Measurements from ENCODE around the gene PHF20.
"Not testable (repeated sequence)": the region's sequence is repeated elsewhere in the genome, so short reads cannot be mapped to it uniquely, and the experiment has no call there.

Gene PHF20

GRCh38 chr20:35771689-35772562, at the start of gene PHF20:
PHF20 (plus strand) TSS chr20:35772015; CDS start chr20:35801523, 29,508 bp downstream.
- DNase-seq (ENCODE audit: low read depth, low spot score): peak; percentile 91
- H3K4me1 ChIP-seq (ENCODE audit: insufficient read depth, insufficient read length): peaks cover 6% of the 10 kb centered on the region

GRCh38 chr20:35723275-35723639, 48.6 kb upstream of the PHF20 start:
- H3K9ac ChIP-seq (ENCODE audit: insufficient read length, low read depth); H3K4me3 ChIP-seq (ENCODE audit: insufficient read length, low read depth); DNase-seq (ENCODE audit: low read depth, low spot score); H3K4me1 ChIP-seq (ENCODE audit: insufficient read depth, insufficient read length); H3K9me3 ChIP-seq (ENCODE audit: insufficient read depth, low read length); H3K27me3 ChIP-seq (ENCODE audit: insufficient read depth, insufficient read length): not testable (repeated sequence)
- peaks cover 93% of the 10 kb centered on the region for H3K36me3 ChIP-seq (ENCODE audit: insufficient read depth, insufficient read length, low read length)

More at GRCh38 chr20:35771689-35772562, at the start of gene PHF20:
- Histone ChIP-seq H3K9me3 (ENCODE audit: insufficient read depth, low read length) (peaks cover 10% of the 10 kb centered on the region; the same call in 1 of the 2 replicates), H3K9ac (ENCODE audit: insufficient read length, low read depth) (peak within 1 kb of the TSS; percentile 90), H3K27me3 (ENCODE audit: insufficient read depth, insufficient read length) (peaks cover 8% of the 10 kb centered on the region), H3K36me3 (ENCODE audit: insufficient read depth, insufficient read length, low read length) (peaks cover 28% of the 10 kb centered on the region), H3K4me3 (ENCODE audit: insufficient read length, low read depth) (peak within 1 kb of the TSS; percentile 80)
- TF ChIP-seq SUZ12 (IDR thresholded peaks at IDR 0.05; ENCODE audit: extremely low read depth, insufficient read depth, insufficient read length): no peak

- H3K27me3 ChIP-seq (ENCODE audit: insufficient read depth, insufficient read length); H3K4me1 ChIP-seq (ENCODE audit: insufficient read depth, insufficient read length); DNase-seq (ENCODE audit: low read depth, low spot score); H3K9me3 ChIP-seq (ENCODE audit: insufficient read depth, low read length); H3K9ac ChIP-seq (ENCODE audit: insufficient read length, low read depth); H3K4me3 ChIP-seq (ENCODE audit: insufficient read length, low read depth): not testable (repeated sequence)
- peaks cover 94% of the 10 kb centered on the region for H3K36me3 ChIP-seq (ENCODE audit: insufficient read depth, insufficient read length, low read length)
Measured at GRCh38 chr20:35723652-35724320, 48.0 kb upstream of the PHF20 start.

- no peak for TF ChIP-seq SUZ12 (IDR thresholded peaks at IDR 0.05; ENCODE audit: extremely low read depth, insufficient read depth, insufficient read length)
- H3K4me1 ChIP-seq (ENCODE audit: insufficient read depth, insufficient read length): peaks cover 3% of the 10 kb centered on the region
- peaks cover 94% of the 10 kb centered on the region for H3K36me3 ChIP-seq (ENCODE audit: insufficient read depth, insufficient read length, low read length)
Measured at GRCh38 chr20:35724321-35725230, 47.2 kb upstream of the PHF20 start.

GRCh38 chr20:35726842-35727711, 44.7 kb upstream of the PHF20 start:
- TF ChIP-seq ZNF274 (IDR thresholded peaks at IDR 0.05; ENCODE audit: low read depth, low read length) (no peak), YY1 (IDR thresholded peaks at IDR 0.05; ENCODE audit: insufficient read depth, insufficient read length) (no peak), SUZ12 (IDR thresholded peaks at IDR 0.05; ENCODE audit: extremely low read depth, insufficient read depth, insufficient read length) (no peak)
- Histone ChIP-seq H3K4me1 (ENCODE audit: insufficient read depth, insufficient read length) (peaks cover 3% of the 10 kb centered on the region), H3K9me3 (ENCODE audit: insufficient read depth, low read length) (no peaks in the 10 kb centered on the region), H3K4me3 (ENCODE audit: insufficient read length, low read depth) (no peak overlapping the region), H3K36me3 (ENCODE audit: insufficient read depth, insufficient read length, low read length) (peaks cover 94% of the 10 kb centered on the region), H3K9ac (ENCODE audit: insufficient read length, low read depth) (no peak overlapping the region), H3K27me3 (ENCODE audit: insufficient read depth, insufficient read length) (no peaks in the 10 kb centered on the region)
- no peak for DNase-seq (ENCODE audit: low read depth, low spot score)

More at GRCh38 chr20:35724321-35725230, 47.2 kb upstream of the PHF20 start:
- H3K27me3 ChIP-seq (ENCODE audit: insufficient read depth, insufficient read length): no peaks in the 10 kb centered on the region
- no peak overlapping the region for H3K9ac ChIP-seq (ENCODE audit: insufficient read length, low read depth)
- H3K4me3 ChIP-seq (ENCODE audit: insufficient read length, low read depth): no peak overlapping the region
- no peak for DNase-seq (ENCODE audit: low read depth, low spot score)
- no peaks in the 10 kb centered on the region for H3K9me3 ChIP-seq (ENCODE audit: insufficient read depth, low read length)

- H3K4me3 ChIP-seq (ENCODE audit: insufficient read length, low read depth): no peak overlapping the region
- no peak overlapping the region for H3K9ac ChIP-seq (ENCODE audit: insufficient read length, low read depth)
- peaks cover 3% of the 10 kb centered on the region for H3K4me1 ChIP-seq (ENCODE audit: insufficient read depth, insufficient read length)
- no peaks in the 10 kb centered on the region for H3K9me3 ChIP-seq (ENCODE audit: insufficient read depth, low read length)
- TF ChIP-seq ZNF274 (IDR thresholded peaks at IDR 0.05; ENCODE audit: low read depth, low read length) (no peak), YY1 (IDR thresholded peaks at IDR 0.05; ENCODE audit: insufficient read depth, insufficient read length) (no peak), SUZ12 (IDR thresholded peaks at IDR 0.05; ENCODE audit: extremely low read depth, insufficient read depth, insufficient read length) (no peak)
- H3K27me3 ChIP-seq (ENCODE audit: insufficient read depth, insufficient read length): no peaks in the 10 kb centered on the region
- DNase-seq (ENCODE audit: low read depth, low spot score): no peak
- H3K36me3 ChIP-seq (ENCODE audit: insufficient read depth, insufficient read length, low read length): peaks cover 96% of the 10 kb centered on the region
Measured at GRCh38 chr20:35729283-35729807, 42.5 kb upstream of the PHF20 start.
